Nucleus accumbens (tissue), 56 donors: ENCODE data around the gene EFCAB5.
"Not testable (repeated sequence)": the region's sequence is repeated elsewhere in the genome, so short reads cannot be mapped to it uniquely, and the experiment has no call there.

ENCODE experiments used
- DNase-seq, 56 donors: peaks; one replicate each; lab custom pipeline; 2025; lab: John Stamatoyannopoulos, UW

EFCAB5 gene

DNA sequence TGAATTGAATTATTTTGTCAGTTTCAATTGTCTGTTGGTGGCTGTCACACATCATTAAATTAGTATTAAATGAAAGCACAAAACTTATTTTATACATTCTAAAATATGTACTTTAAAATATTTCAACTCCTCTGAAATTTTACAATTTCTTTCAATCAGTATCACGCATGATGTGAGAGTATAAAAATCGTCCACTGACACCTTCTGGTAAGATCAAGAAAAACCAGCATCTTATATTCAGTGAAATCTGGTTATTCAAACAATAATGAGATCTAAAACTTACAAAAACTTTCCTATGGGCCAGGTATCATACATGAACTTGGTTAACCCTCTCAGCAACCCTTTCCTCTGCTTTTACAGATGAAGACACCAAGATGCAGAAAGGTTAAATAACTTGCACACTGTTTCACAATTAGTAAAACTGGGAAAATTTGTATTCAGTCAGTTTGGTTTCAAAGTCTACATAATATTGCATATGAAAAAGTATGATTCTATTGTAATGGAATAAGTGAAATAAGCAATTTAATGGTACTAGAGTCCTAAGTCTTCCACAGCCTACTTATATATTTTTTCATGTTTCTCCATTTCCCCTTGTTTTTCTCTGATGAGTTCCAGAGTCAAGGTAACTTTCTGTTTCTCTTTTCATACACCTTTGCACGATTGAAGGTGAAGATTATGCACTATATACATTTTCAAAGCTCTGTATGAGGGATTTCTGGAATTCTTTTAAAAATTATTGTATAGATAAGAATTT, 58.7 kb downstream of the EFCAB5 start:
- no peak for DNase-seq

DNA sequence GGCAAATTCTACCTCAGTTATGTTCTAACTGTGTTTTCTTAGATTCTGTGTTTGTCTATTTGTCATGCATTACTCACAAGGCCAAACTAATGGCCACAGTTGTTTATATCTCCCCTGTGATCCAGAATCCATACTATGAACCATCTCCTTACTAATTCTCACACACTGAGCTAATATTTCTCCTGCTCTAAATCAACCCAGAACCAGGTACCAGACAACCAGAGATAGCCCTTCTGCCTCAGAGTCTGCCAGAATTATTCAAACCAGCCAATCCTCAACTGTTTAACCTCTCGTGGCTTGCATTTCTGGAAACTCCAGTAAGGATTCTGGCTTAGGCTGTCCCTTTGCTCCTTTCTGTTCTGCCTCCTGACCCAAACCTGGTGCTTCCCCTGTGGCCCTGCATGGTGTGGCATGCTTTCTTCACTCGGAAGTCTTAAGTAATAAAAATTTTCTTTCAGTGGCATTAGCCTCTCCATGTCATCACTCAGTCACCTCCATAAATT, 59.4 kb downstream of the EFCAB5 start:
- DNase-seq = no peak

DNA sequence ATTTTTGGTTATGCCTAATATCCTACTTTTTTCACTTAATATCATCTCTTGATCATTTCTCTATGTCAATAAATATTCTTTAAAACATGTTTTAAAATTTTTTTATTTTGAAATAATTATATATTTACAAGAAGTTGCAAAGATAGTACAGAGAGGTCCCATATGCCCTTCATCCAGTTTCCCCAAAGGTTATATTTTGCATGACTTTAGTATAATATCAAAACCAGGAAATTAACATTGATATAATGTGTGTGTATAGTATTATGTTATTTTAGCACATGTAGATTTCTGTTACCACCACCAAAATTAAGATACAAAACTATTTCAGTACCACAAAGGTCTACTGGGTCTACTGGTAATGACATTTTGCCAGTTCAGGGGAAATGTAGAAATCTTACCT, 60.7 kb downstream of the EFCAB5 start:
- DNase-seq = no peak

DNA sequence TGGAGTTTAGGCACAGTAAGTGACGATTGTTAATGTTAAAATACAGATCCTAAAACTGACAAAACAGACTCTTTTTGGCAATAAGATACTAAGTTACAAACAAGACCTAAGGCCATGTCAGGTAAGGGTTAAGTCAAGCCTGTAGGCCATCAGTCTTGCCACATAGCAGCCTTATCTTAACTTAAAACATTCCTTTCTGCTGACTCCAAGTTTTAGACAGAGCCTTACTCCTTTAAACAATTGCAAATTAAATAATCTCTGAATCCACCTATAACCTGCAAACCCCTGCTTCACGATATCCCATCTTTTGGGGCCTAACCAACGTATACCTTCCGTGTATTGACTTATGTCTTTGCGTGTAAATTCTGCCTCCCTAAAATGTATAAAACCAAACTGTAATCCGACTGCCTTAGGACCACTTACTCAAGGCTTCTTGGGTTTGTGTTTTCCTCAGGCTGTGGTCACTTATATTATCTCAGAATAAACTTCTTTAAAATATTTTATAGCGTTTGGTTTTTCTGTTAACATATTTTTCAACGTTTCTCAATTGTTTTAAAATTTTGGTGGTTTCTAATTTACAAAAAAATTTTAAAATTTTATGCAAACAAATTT, 64.4 kb downstream of the EFCAB5 start:
- no peak for DNase-seq

GRCh38 chr17:30011934-30012333, 70.5 kb downstream of the EFCAB5 start:
- DNase-seq = peak in 1 of 56 donors; percentile 1

DNA sequence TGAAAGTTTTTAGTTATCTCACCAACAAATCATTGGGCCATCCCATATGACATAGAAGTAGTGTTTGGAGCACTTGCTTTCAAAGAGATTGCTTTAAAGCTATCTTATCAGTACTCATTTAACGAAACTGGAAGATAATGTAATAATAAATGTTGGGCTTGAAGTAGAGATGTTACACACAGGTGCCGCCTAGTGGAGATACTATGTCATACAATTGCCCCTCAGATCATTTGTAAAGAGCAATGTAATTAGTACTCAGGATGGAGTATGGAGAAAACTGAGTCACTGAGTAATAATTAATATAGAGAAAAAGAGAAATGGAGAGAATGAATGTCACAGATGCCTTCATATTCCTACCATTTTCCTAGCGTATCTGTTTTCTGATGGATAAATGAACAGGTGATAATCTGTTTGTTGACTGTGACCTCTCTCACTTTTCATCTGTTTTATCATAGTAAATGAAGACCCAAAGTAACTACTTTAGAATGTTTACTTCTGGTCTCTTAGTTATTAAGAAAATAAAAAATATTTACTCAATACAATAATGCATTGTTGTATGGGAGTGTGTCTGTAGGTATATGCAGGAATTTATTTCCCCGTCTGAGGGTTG, 80.4 kb downstream of the EFCAB5 start:
- DNase-seq = peak in 3 of 56 donors; percentile 1 to 30 (median 4)

- DNase-seq = not testable (repeated sequence)
Observed at GRCh38 chr17:30025325-30025724, 83.9 kb downstream of the EFCAB5 start.

DNA sequence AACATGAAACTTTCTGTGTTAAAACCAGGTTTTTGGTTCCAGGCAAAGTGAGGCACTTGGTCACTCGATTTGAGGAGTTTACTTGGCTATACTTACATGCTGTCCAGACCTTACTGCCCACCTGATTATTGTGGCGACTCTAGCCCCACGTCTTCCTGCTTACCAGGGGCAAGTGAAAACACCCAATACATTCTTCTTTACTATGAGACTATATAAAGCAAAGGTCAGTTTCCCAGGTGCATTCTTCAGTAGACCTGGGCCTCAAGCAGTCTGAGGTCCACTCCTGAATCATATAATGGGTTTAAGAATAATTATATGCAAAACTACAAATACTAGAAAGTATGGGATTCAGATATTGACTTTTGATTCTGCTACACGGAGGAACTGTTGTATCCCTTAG, 86.2 kb downstream of the EFCAB5 start:
- no peak for DNase-seq

- no peak for DNase-seq
Observed at GRCh38 chr17:30031214-30031869, 89.9 kb downstream of the EFCAB5 start.

- no peak for DNase-seq
Observed at GRCh38 chr17:30035369-30035768, 93.9 kb downstream of the EFCAB5 start.

GRCh38 chr17:30040719-30041518, 99.5 kb downstream of the EFCAB5 start:
- DNase-seq = not testable (repeated sequence)

- DNase-seq = no peak
Observed at GRCh38 chr17:30041551-30041950, 100.1 kb downstream of the EFCAB5 start.

- DNase-seq = no peak
Observed at GRCh38 chr17:30062372-30062771, 120.9 kb downstream of the EFCAB5 start.

DNA sequence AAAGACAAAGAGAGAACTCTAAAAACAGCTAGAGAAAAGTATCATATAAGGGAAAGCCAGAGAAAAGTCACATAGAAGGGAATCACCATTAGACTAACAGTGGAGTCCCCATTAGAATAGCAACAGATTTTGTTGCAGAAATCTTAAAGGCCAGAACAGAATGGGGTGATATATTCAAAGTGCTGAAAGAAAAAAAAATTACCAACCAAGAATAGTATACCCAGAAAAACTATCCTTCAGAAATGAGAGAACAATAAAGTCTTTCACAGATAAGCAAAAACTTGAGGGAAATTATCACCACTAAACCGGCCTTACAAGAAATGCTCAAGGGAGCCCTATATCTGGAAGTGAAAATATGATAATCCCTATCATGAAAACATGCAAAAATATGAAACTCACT, 123.3 kb downstream of the EFCAB5 start:
- DNase-seq = no peak

- DNase-seq = no peak
Observed at GRCh38 chr17:30068465-30068864, 127.0 kb downstream of the EFCAB5 start.

DNA sequence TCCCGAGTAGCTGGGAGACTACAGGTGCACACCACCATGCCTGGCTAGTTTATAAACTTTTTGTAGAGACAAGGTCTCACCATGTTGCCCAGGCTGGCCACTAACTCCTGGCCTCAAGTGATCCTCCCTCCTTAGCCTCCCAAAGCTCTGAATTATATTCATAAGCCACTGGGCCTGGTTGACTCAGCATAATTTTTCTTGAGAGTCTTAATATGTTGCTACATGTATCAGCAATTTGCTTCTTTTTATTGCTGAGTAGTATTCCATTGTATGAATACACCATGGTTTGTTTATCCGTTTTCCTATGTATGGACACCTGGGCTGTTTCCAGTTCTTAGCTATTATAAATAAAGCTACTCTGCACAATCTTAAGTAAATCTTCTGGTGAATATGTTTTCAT, 132.8 kb downstream of the EFCAB5 start:
- DNase-seq = no peak

DNA sequence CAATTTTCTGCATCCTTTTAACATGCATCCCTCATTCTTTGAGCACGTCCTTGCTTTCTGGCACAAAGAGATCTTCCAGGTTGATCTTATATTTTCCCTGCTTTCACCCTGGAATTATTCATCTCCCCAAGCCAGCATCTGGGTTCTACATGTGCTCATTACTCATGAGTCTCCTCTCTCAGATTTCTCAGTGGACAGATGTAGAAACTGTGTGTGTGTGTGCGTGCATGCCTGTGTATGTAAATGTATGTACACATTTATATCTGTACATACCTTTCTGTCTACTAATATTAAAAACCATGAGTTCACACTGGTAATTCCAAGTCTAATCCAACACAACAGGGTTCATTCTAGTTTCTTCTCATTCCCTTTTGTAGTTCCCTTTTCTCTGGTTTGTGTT, 133.3 kb downstream of the EFCAB5 start:
- DNase-seq = no peak

- DNase-seq = no peak
Observed at GRCh38 chr17:30082773-30083172, 141.3 kb downstream of the EFCAB5 start.

DNA sequence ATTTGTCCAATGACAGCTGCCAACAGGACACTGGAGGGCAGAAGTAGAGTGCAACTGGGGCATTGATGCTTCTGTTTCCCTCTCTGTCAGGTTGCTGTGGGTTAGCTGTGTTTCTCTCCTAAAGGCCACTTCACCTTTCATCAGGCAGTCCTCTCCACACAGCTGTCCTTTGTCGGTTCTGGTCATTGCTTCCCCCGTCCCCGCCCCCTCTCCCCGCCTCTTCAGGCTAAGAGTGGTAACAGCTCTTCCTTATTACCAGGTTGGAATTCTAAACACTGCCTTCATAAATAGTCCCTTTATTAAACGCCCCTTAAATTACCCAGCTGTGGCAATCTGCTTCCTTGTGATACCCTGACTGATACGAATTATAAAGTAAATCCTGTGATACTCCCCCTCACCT, 143.4 kb downstream of the EFCAB5 start:
- DNase-seq = no peak

- no peak for DNase-seq
Observed at GRCh38 chr17:30086896-30087295, 145.5 kb downstream of the EFCAB5 start.
